ENCODE data around the gene RNGTT.

- no peak for TF ChIP-seq POLR2A (IDR thresholded peaks at IDR 0.05)
- TF ChIP-seq CTCF (IDR thresholded peaks at IDR 0.05) = no peak
Observed at GRCh38 chr6:88605271-88605670, 358.1 kb downstream of the RNGTT start.
